Glomerular visceral epithelial cell (primary cell): ENCODE measurements around the gene DCLK3.
A peak's percentile ranks its signal among the peaks of the same experiment; 100 is the strongest.

Experiments used
- DNase-seq: peaks from one replicate; pipeline ENCODE4 v3.0.0-alpha.2; 2016; ENCODE audit errors: extremely low spot score

Gene DCLK3

GRCh38 chr3:36764704-36765038 lies 318 bp upstream of the DCLK3 start:
- no peak for DNase-seq

GRCh38 chr3:36762918-36763849 lies 1.2 kb downstream of the DCLK3 start:
- no peak for DNase-seq

GRCh38 chr3:36761779-36762178 lies 2.6 kb downstream of the DCLK3 start:
- DNase-seq, result no peak

- no peak for DNase-seq
Observed at GRCh38 chr3:36756269-36756668, 8.1 kb downstream of the DCLK3 start.

GRCh38 chr3:36751326-36751725 lies 13.0 kb downstream of the DCLK3 start:
- DNase-seq, result no peak

- DNase-seq, result no peak
Observed at GRCh38 chr3:36750737-36751136, 13.6 kb downstream of the DCLK3 start.

GRCh38 chr3:36744763-36745162 lies 19.6 kb downstream of the DCLK3 start:
- no peak for DNase-seq

- no peak for DNase-seq
Observed at GRCh38 chr3:36743826-36744225, 20.5 kb downstream of the DCLK3 start.

- no peak for DNase-seq
Observed at GRCh38 chr3:36741285-36741684, 23.1 kb downstream of the DCLK3 start.

- no peak for DNase-seq
Observed at GRCh38 chr3:36740787-36741186, 23.6 kb downstream of the DCLK3 start.

- no peak for DNase-seq
Observed at GRCh38 chr3:36738702-36739101, 25.7 kb downstream of the DCLK3 start.

GRCh38 chr3:36736301-36736700 lies 28.1 kb downstream of the DCLK3 start:
- no peak for DNase-seq

GRCh38 chr3:36734742-36735141 lies 29.6 kb downstream of the DCLK3 start:
- no peak for DNase-seq

- no peak for DNase-seq
Observed at GRCh38 chr3:36733723-36734122, 30.6 kb downstream of the DCLK3 start.

GRCh38 chr3:36733162-36733696 lies 31.1 kb downstream of the DCLK3 start:
- DNase-seq, result no peak

- DNase-seq, result no peak
Observed at GRCh38 chr3:36730966-36731365, 33.4 kb downstream of the DCLK3 start.

- DNase-seq, result peak; percentile 45
Observed at GRCh38 chr3:36729204-36730056, 34.9 kb downstream of the DCLK3 start.

- peak; percentile 68 for DNase-seq
Observed at GRCh38 chr3:36714343-36715086, 49.8 kb downstream of the DCLK3 start.

- no peak for DNase-seq
Observed at GRCh38 chr3:36713904-36714303, 50.4 kb downstream of the DCLK3 start.

GRCh38 chr3:36710606-36711005 lies 53.7 kb downstream of the DCLK3 start:
- no peak for DNase-seq

GRCh38 chr3:36709826-36710365 lies 54.5 kb downstream of the DCLK3 start:
- DNase-seq, result no peak

- no peak for DNase-seq
Observed at GRCh38 chr3:36709281-36709680, 55.1 kb downstream of the DCLK3 start.
